Neuronal stem cell (in vitro differentiated cells): ENCODE data around the gene CEP19.

ENCODE experiments used
- DNase-seq: peaks from one replicate; pipeline ENCODE4 v3.0.0-alpha.2; 2013; ENCODE audit warnings: low spot score
- H2AFZ ChIP-seq: one replicate; pipeline ENCODE4 v1.6.1; 2013; ENCODE audit warnings: mild to moderate bottlenecking, low read length, inconsistent platforms
- H2AK5ac ChIP-seq: 2 replicates; pipeline ENCODE4 v1.6.1; 2013; ENCODE audit warnings: low read depth, mild to moderate bottlenecking, inconsistent platforms, low read length, moderate library complexity, mixed read lengths
- H2BK120ac ChIP-seq: 2 replicates; pipeline ENCODE4 v1.6.1; 2013; ENCODE audit warnings: low read depth, mild to moderate bottlenecking, inconsistent platforms, low read length, moderate library complexity, mixed read lengths
- H2BK12ac ChIP-seq: one replicate; pipeline ENCODE4 v1.6.1; 2013; ENCODE audit warnings: low read length, inconsistent platforms
- H2BK15ac ChIP-seq: 2 replicates; pipeline ENCODE4 v1.6.1; 2013; ENCODE audit warnings: mild to moderate bottlenecking, low read length, inconsistent platforms, mixed read lengths
- H2BK5ac ChIP-seq: one replicate; pipeline ENCODE4 v1.6.1; 2013; ENCODE audit warnings: inconsistent platforms, mild to moderate bottlenecking, low read length, moderate library complexity
- H3K14ac ChIP-seq: one replicate; pipeline ENCODE4 v1.6.1; 2013; ENCODE audit warnings: low read length, inconsistent platforms
- H3K18ac ChIP-seq: 2 replicates; pipeline ENCODE4 v1.6.1; 2013; ENCODE audit warnings: low read length, inconsistent platforms
- H3K23ac ChIP-seq: 2 replicates; pipeline ENCODE4 v1.6.1; 2013; ENCODE audit warnings: low read depth, mild to moderate bottlenecking, mixed read lengths, low read length, inconsistent platforms; ENCODE audit not compliant: poor library complexity
- H3K27ac ChIP-seq: replicated peaks from 3 replicates; pipeline ENCODE4 v1.5.1; 2013; ENCODE audit warnings: low read length, inconsistent platforms
- H3K27me3 ChIP-seq, 3 experiments: 2 replicates each; pipeline ENCODE4 v1.6.1; 2013; ENCODE audit warnings: low read length in 3 of 3, mild to moderate bottlenecking in 2 of 3, inconsistent platforms in 1 of 3, low read depth in 1 of 3, mixed read lengths in 1 of 3, moderate library complexity in 1 of 3; ENCODE audit not compliant: control insufficient read depth in 3 of 3, insufficient read depth in 3 of 3
- H3K36me3 ChIP-seq, 2 donors: replicated peaks in 1 of 2; 2 replicates each; pipeline ENCODE4 v1.6.1; 2013; ENCODE audit warnings: low read length in 2 of 2; ENCODE audit not compliant: control insufficient read depth in 2 of 2, insufficient read depth in 2 of 2
- H3K4ac ChIP-seq: 2 replicates; pipeline ENCODE4 v1.6.1; 2013; ENCODE audit warnings: inconsistent platforms, mild to moderate bottlenecking, low read length, moderate library complexity
- H3K4me1 ChIP-seq, 2 donors: 1 replicate in 1 of 2; 2 replicates in 1 of 2; pipeline ENCODE4 v1.6.1; 2013; ENCODE audit warnings: low read length in 2 of 2, low read depth in 1 of 2; ENCODE audit not compliant: control insufficient read depth in 2 of 2, insufficient read depth in 1 of 2
- H3K4me2 ChIP-seq: one replicate; pipeline ENCODE4 v1.6.1; 2013; ENCODE audit warnings: mild to moderate bottlenecking, low read length, inconsistent platforms; ENCODE audit not compliant: insufficient read depth, poor library complexity, severe bottlenecking
- H3K4me3 ChIP-seq, 2 donors: 2 replicates each; pipeline ENCODE4 v1.5.1; 2013; ENCODE audit warnings: low read length in 2 of 2, mild to moderate bottlenecking in 2 of 2, inconsistent platforms in 1 of 2, moderate library complexity in 1 of 2
- H3K79me1 ChIP-seq: one replicate; pipeline ENCODE4 v1.6.1; 2013; ENCODE audit warnings: low read depth, mild to moderate bottlenecking, inconsistent platforms, low read length, moderate library complexity
- H3K9ac ChIP-seq: one replicate; pipeline ENCODE4 v1.6.1; 2013; ENCODE audit warnings: mild to moderate bottlenecking, low read depth, low read length, inconsistent platforms; ENCODE audit not compliant: poor library complexity
- H3K9me3 ChIP-seq, 2 donors: replicated peaks in 1 of 2; 2 replicates each; pipeline versions ENCODE3 to v1.6.1; 2013; ENCODE audit warnings: low read length in 2 of 2, mild to moderate bottlenecking in 2 of 2, inconsistent platforms in 1 of 2, low read depth in 1 of 2, mixed read lengths in 1 of 2, moderate library complexity in 1 of 2; ENCODE audit not compliant: control insufficient read depth in 2 of 2, insufficient read depth in 1 of 2
- H4K8ac ChIP-seq: one replicate; pipeline ENCODE4 v1.6.1; 2013; ENCODE audit warnings: low read depth, mild to moderate bottlenecking, inconsistent platforms, low read length, moderate library complexity
- H4K91ac ChIP-seq: one replicate; pipeline ENCODE4 v1.6.1; 2013; ENCODE audit warnings: low read length, low read depth, mild to moderate bottlenecking, inconsistent platforms; ENCODE audit not compliant: poor library complexity
- whole genome bisulfite sequencing, 2 donors: extraction: QIAGEN DNeasy Blood & Tissue Kit; methylation state at CpG; one replicate each; pipeline ENCODE4 v1.1.7; 2013; ENCODE audit warnings: missing lambda C conversion rate in 2 of 2, mixed read lengths in 1 of 2; ENCODE audit not compliant: insufficient read length in 2 of 2, insufficient replicate concordance in 1 of 2; ENCODE audit errors: extremely low coverage in 2 of 2; 5-methylcytosine and 5-hydroxymethylcytosine counted together

CEP19 gene

DNA sequence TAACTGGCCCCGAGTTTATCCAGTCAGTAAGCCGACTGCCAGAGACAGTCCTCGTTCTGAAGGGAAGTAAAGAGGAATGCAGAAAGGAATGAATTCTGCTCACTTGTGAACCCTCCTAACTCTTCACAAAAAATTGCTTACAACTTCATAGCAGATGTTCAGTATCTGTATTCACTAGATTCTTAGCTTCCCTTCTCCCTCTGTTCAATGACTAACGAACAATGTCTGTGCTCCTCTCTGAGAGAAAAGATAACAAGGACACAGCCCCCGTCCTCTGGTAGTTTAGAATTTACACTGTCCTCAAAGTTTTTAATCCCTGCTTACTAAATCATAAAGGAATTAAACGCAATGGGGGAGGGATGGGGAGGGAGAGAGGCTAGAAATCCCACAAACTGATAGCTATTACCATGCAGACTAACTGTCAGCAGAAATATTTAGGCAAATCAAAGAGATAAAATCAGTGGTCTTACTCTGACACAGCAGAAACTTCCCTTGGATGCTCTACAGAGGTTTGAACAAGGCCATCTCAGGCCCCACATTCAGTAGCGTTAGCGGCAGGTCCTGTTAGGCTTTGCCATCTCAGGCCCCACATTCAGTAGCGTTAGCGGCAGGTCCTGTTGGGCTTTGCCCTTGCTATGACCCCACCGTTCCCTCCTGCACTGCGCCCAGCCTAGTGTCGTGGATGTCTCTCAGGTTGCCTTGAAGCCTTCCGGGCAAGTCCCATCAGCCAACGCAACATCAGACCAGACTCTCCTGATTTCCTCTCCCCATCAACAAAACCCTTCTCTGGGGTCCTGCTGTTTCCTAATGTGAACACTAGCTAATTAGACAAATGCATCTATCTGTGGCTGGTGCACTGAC is 49.1 kb downstream of the CEP19 start:
- peak overlapping the region; percentile 9 for H3K27ac ChIP-seq
- no peak overlapping the region for H4K8ac ChIP-seq
- H3K4me3 ChIP-seq, result no peak overlapping the region
- H3K9ac ChIP-seq, result no peak overlapping the region
- H2AK5ac ChIP-seq, result no peak overlapping the region
- H3K36me3 ChIP-seq, result peaks cover 0 to 2% of the 10 kb centered on the region in 2 donors
- peaks cover 0 to 2% (median 0%) of the 10 kb centered on the region in 3 experiments for H3K27me3 ChIP-seq
- H3K14ac ChIP-seq, result no peak overlapping the region
- no peak overlapping the region for H2BK120ac ChIP-seq
- H4K91ac ChIP-seq, result no peak overlapping the region
- H3K4me1 ChIP-seq, result peaks cover 4 to 11% of the 10 kb centered on the region in 2 donors
- no CpG with 5 or more reads among the region's 15 CpGs for whole genome bisulfite sequencing, 2 donors
- H3K18ac ChIP-seq, result peak overlapping the region; percentile 1
- no peak overlapping the region for H2BK5ac ChIP-seq
- no peak overlapping the region for H2BK12ac ChIP-seq
- H3K4ac ChIP-seq, result no peak overlapping the region
- DNase-seq, result no peak
- H2AFZ ChIP-seq, result no peak overlapping the region
- H3K4me2 ChIP-seq, result no peak overlapping the region
- H2BK15ac ChIP-seq, result peak overlapping the region; percentile 1
- peaks cover 0 to 2% of the 10 kb centered on the region in 2 donors for H3K9me3 ChIP-seq
- no peak overlapping the region for H3K23ac ChIP-seq
- H3K79me1 ChIP-seq, result no peaks in the 10 kb centered on the region

DNA sequence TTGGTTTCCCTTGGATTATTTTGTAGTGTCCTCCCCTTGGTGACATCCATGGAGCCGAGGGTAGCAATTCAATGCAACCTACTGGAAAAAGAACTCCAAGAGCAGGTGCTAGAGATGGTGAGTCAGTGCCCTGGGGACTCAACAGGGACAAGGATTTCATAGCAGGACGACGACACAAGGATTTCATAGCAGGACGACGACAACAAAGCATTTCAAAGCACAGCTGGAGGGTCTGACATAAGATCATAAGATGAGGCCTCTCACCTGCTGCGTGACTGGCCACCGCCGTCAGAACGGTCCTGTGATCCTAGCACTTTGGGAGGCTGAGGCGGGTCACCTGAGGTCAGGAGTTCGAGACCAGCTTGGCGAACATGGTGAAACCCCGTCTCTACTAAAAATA is 50.0 kb downstream of the CEP19 start:
- H2BK120ac ChIP-seq, result no peak overlapping the region
- H3K23ac ChIP-seq, result no peak overlapping the region
- no peak overlapping the region for H2BK5ac ChIP-seq
- no peak for DNase-seq
- no peak overlapping the region for H3K4ac ChIP-seq
- H3K27ac ChIP-seq, result no peak overlapping the region
- no peak overlapping the region for H4K91ac ChIP-seq
- H2AFZ ChIP-seq, result no peak overlapping the region
- no peak overlapping the region for H3K4me2 ChIP-seq
- no peaks in the 10 kb centered on the region for H3K27me3 ChIP-seq
- peaks cover 0 to 2% of the 10 kb centered on the region in 2 donors for H3K36me3 ChIP-seq
- no CpG with 5 or more reads among the region's 13 CpGs for WGBS, 2 donors
- H3K4me1 ChIP-seq, result peaks cover 4 to 9% of the 10 kb centered on the region in 2 donors
- H3K14ac ChIP-seq, result no peak overlapping the region
- no peak overlapping the region for H2AK5ac ChIP-seq
- no peak overlapping the region for H3K4me3 ChIP-seq
- no peak overlapping the region for H2BK12ac ChIP-seq
- no peak overlapping the region for H2BK15ac ChIP-seq
- H3K18ac ChIP-seq, result no peak overlapping the region
- peaks cover 0 to 2% of the 10 kb centered on the region in 2 donors for H3K9me3 ChIP-seq
- H4K8ac ChIP-seq, result no peak overlapping the region
- H3K9ac ChIP-seq, result no peak overlapping the region
- no peaks in the 10 kb centered on the region for H3K79me1 ChIP-seq

DNA sequence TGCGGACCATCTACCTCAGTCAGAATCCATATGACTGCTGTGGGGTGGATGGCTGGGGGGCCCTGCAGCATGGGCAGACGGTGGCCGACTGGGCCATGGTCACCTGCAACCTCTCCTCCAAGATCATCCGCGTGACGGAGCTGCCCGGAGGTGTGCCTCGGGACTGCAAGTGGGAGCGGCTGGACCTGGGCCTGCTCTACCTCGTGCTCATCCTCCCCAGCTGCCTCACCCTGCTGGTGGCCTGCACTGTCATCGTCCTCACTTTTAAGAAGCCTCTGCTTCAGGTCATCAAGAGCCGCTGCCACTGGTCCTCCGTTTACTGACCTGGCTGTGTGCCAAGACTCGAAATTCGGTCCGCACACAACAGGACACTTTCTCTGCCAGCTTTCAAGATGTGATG is 50.6 kb downstream of the CEP19 start:
- Histone ChIP-seq H3K4me2 (no peak overlapping the region), H3K18ac (peak overlapping the region; percentile 58), H2BK120ac (peak overlapping the region; percentile 50), H3K36me3 (peaks cover 0 to 2% of the 10 kb centered on the region in 2 donors), H2AK5ac (peak overlapping the region; percentile 92), H2AFZ (no peak overlapping the region), H3K4me1 (peaks cover 4 to 9% of the 10 kb centered on the region in 2 donors), H4K8ac (no peak overlapping the region), H3K27ac (no peak overlapping the region), H3K79me1 (no peaks in the 10 kb centered on the region), H3K14ac (peak overlapping the region; percentile 78), H4K91ac (no peak overlapping the region), H3K27me3 (no peaks in the 10 kb centered on the region), H3K4me3 (no peak overlapping the region), H3K4ac (no peak overlapping the region), H2BK5ac (no peak overlapping the region), H3K23ac (no peak overlapping the region), H3K9me3 (peaks cover 0 to 2% of the 10 kb centered on the region in 2 donors), H2BK15ac (peak overlapping the region; percentile 92), H3K9ac (peak overlapping the region; percentile 51), H2BK12ac (peak overlapping the region; percentile 95)
- no CpG with 5 or more reads among the region's 16 CpGs for WGBS, 2 donors
- DNase-seq, result no peak

DNA sequence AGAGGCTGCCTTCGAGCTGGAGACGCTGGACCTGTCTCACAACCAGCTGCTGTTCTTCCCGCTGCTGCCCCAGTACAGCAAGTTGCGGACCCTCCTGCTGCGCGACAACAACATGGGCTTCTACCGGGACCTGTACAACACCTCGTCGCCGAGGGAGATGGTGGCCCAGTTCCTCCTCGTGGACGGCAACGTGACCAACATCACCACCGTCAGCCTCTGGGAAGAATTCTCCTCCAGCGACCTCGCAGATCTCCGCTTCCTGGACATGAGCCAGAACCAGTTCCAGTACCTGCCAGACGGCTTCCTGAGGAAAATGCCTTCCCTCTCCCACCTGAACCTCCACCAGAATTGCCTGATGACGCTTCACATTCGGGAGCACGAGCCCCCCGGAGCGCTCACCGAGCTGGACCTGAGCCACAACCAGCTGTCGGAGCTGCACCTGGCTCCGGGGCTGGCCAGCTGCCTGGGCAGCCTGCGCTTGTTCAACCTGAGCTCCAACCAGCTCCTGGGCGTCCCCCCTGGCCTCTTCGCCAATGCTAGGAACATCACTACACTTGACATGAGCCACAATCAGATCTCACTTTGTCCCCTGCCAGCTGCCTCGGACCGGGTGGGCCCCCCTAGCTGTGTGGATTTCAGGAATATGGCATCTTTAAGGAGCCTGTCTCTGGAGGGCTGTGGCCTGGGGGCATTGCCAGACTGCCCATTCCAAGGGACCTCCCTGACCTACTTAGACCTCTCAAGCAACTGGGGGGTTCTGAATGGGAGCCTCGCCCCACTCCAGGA is 51.5 kb downstream of the CEP19 start:
- Histone ChIP-seq H3K4me3 (no peak overlapping the region), H3K18ac (peak overlapping the region; percentile 69), H3K4me1 (peaks cover under 1 to 7% of the 10 kb centered on the region in 2 donors), H2AFZ (no peak overlapping the region), H3K4me2 (no peak overlapping the region), H3K36me3 (peaks cover 0 to 2% of the 10 kb centered on the region in 2 donors), H3K79me1 (no peaks in the 10 kb centered on the region), H2AK5ac (peak overlapping the region; percentile 92), H3K9me3 (peaks cover 0 to 2% of the 10 kb centered on the region in 2 donors), H4K91ac (peak overlapping the region; percentile 62), H2BK120ac (peak overlapping the region; percentile 50), H4K8ac (no peak overlapping the region), H2BK15ac (peak overlapping the region; percentile 92), H3K9ac (peak overlapping the region; percentile 35), H3K23ac (peak overlapping the region; percentile 52), H3K27me3 (no peaks in the 10 kb centered on the region), H2BK5ac (peak overlapping the region; percentile 90), H3K14ac (no peak overlapping the region), H3K27ac (no peak overlapping the region), H3K4ac (no peak overlapping the region), H2BK12ac (no peak overlapping the region)
- DNase-seq, result no peak
- WGBS, 2 donors, result no CpG with 5 or more reads among the region's 32 CpGs
